GM21737 (cell line): ENCODE data around the gene ENPP1.
"Not testable (repeated sequence)": the region's sequence is repeated elsewhere in the genome, so short reads cannot be mapped to it uniquely, and the experiment has no call there.

Source experiments
- ATAC-seq: cut with Tn5 transposase; IDR thresholded peaks from one replicate; pipeline ENCODE4 v1.9.1; 2021; ENCODE audit warnings: mild to moderate bottlenecking, moderate library complexity; ENCODE audit not compliant: unreplicated experiment

Gene ENPP1

GRCh38 chr6:131867744-131868143 is 59.9 kb downstream of the ENPP1 start:
- no peak for ATAC-seq

GRCh38 chr6:131868836-131869235 is 61.0 kb downstream of the ENPP1 start:
- ATAC-seq: no peak

GRCh38 chr6:131875647-131876046 is 67.8 kb downstream of the ENPP1 start:
- ATAC-seq: no peak

GRCh38 chr6:131876545-131876944 is 68.7 kb downstream of the ENPP1 start:
- no peak for ATAC-seq

GRCh38 chr6:131877999-131878789 is 70.4 kb downstream of the ENPP1 start:
- no peak for ATAC-seq

GRCh38 chr6:131883016-131883415 is 75.2 kb downstream of the ENPP1 start:
- ATAC-seq: no peak

- ATAC-seq: no peak
Observed at GRCh38 chr6:131885237-131885636, 77.4 kb downstream of the ENPP1 start.

GRCh38 chr6:131886517-131886916 is 78.7 kb downstream of the ENPP1 start:
- ATAC-seq: no peak

- no peak for ATAC-seq
Observed at GRCh38 chr6:131890091-131890490, 82.3 kb downstream of the ENPP1 start.

- ATAC-seq: no peak
Observed at GRCh38 chr6:131893198-131893597, 85.4 kb downstream of the ENPP1 start.

GRCh38 chr6:131894493-131895424 is 86.9 kb downstream of the ENPP1 start:
- no peak for ATAC-seq

GRCh38 chr6:131897050-131897435 is 89.2 kb downstream of the ENPP1 start:
- no peak for ATAC-seq

- ATAC-seq: no peak
Observed at GRCh38 chr6:131897621-131898020, 89.8 kb downstream of the ENPP1 start.

GRCh38 chr6:131898718-131899117 is 90.9 kb downstream of the ENPP1 start:
- no peak for ATAC-seq

GRCh38 chr6:131900231-131900630 is 92.4 kb downstream of the ENPP1 start:
- ATAC-seq: no peak

- not testable (repeated sequence) for ATAC-seq
Observed at GRCh38 chr6:131901326-131901873, 93.6 kb downstream of the ENPP1 start.

GRCh38 chr6:131903734-131904133 is 95.9 kb downstream of the ENPP1 start:
- not testable (repeated sequence) for ATAC-seq

- ATAC-seq: not testable (repeated sequence)
Observed at GRCh38 chr6:131908787-131909186, 101.0 kb downstream of the ENPP1 start.

- ATAC-seq: peak; percentile 90
Observed at GRCh38 chr6:131909408-131910218, 101.8 kb downstream of the ENPP1 start.

- peak; percentile 12 for ATAC-seq
Observed at GRCh38 chr6:131910219-131910589, 102.4 kb downstream of the ENPP1 start.

- ATAC-seq: no peak
Observed at GRCh38 chr6:131910956-131911355, 103.1 kb downstream of the ENPP1 start.
